ENCODE measurements around the gene POLR1D.
"Not testable (repeated sequence)": the region's sequence is repeated elsewhere in the genome, so short reads cannot be mapped to it uniquely, and the experiment has no call there.

POLR1D gene

GRCh38 chr13:27619093-27619727 is 2.5 kb upstream of the POLR1D start:
- DNase-seq: no peak

GRCh38 chr13:27619728-27620376 is 1.8 kb upstream of the POLR1D start:
- peak; percentile 6 for DNase-seq

- DNase-seq: peak; percentile 91
Measured at GRCh38 chr13:27620377-27621115, 1.1 kb upstream of the POLR1D start, which contains the start of gene LNX2. Gene LNX2 (minus strand): TSS chr13:27620529. CDS start chr13:27581703, 38,826 bp downstream.

- no peak for DNase-seq
Measured at GRCh38 chr13:27621116-27621365, 651 bp upstream of the POLR1D start.

- DNase-seq: no peak
Measured at GRCh38 chr13:27622102-27622820, 569 bp downstream of the POLR1D start.

- no peak for DNase-seq
Measured at GRCh38 chr13:27622881-27623280, 1.2 kb downstream of the POLR1D start.

- DNase-seq: no peak
Measured at GRCh38 chr13:27624071-27624470, 2.4 kb downstream of the POLR1D start.

GRCh38 chr13:27625839-27626238 is 4.1 kb downstream of the POLR1D start:
- DNase-seq: no peak

GRCh38 chr13:27627380-27627779 is 5.7 kb downstream of the POLR1D start:
- no peak for DNase-seq

- DNase-seq: no peak
Measured at GRCh38 chr13:27628081-27628480, 6.4 kb downstream of the POLR1D start.

- DNase-seq: not testable (repeated sequence)
Measured at GRCh38 chr13:27628766-27629165, 7.1 kb downstream of the POLR1D start.

GRCh38 chr13:27631156-27631555 is 9.5 kb downstream of the POLR1D start:
- DNase-seq: no peak

- DNase-seq: no peak
Measured at GRCh38 chr13:27631665-27632064, 10.0 kb downstream of the POLR1D start.

- DNase-seq: no peak
Measured at GRCh38 chr13:27632214-27632613, 10.5 kb downstream of the POLR1D start.

- DNase-seq: no peak
Measured at GRCh38 chr13:27632648-27633047, 11.0 kb downstream of the POLR1D start.

- DNase-seq: no peak
Measured at GRCh38 chr13:27634231-27634630, 12.5 kb downstream of the POLR1D start.

- no peak for DNase-seq
Measured at GRCh38 chr13:27634791-27635190, 13.1 kb downstream of the POLR1D start.

- DNase-seq: no peak
Measured at GRCh38 chr13:27635266-27635665, 13.6 kb downstream of the POLR1D start.

- DNase-seq: no peak
Measured at GRCh38 chr13:27636589-27637288, 15.0 kb downstream of the POLR1D start.

- no peak for DNase-seq
Measured at GRCh38 chr13:27637289-27637626, 15.6 kb downstream of the POLR1D start.

GRCh38 chr13:27638001-27638400 is 16.3 kb downstream of the POLR1D start:
- DNase-seq: no peak

GRCh38 chr13:27638521-27638920 is 16.8 kb downstream of the POLR1D start:
- DNase-seq: no peak

GRCh38 chr13:27639186-27639585 is 17.5 kb downstream of the POLR1D start:
- no peak for DNase-seq
